Vagina (tissue), 2 donors: ENCODE measurements around the gene DDR2.

Experiments used
- POLR2A ChIP-seq, 2 donors: fragments of 450-650 bp; IDR thresholded peaks; one replicate each; pipeline ENCODE4 v1.6.1; 2017; ENCODE audit warnings: antibody characterized with exemption in 2 of 2, mild to moderate bottlenecking in 2 of 2, moderate library complexity in 2 of 2
- TF ChIP-seq, protein P1 (sequence below), 3 experiments: fragments of 450-650 bp in 2 of 3; fragments of 200-600 bp in 1 of 3; sonication (generic) in 1 of 3; IDR thresholded peaks; one replicate each; pipeline ENCODE4 v1.5.1; 2017 to 2019; ENCODE audit warnings: antibody characterized with exemption in 3 of 3, mild to moderate bottlenecking in 2 of 3, moderate library complexity in 2 of 3

DNA sequence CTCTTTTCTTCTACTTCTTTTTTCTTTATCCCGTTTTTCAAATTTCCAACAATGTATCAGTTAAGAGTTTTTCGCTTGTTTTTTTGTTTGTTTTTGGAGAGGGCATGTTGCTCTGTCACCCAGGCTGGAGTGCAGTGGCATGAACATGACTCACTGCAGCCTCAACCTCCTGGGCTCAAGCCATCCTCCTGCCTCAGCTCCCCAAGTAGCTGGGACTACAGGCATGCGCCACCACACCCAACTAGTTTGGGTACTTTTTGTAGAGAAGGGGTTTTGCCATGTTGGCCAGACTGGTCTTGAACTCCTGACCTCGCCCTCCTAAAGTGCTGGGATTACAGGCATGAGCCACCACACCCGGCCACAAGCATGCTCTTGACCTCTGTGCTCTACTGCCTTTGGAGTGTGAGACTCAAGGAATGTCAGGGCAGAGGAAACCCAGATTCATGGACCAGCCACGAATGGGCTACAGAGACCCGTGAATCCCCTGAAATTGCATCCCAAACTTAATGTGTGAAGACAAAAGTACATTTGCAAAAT is 93.1 kb downstream of the DDR2 start:
- TF ChIP-seq, protein P1, sequence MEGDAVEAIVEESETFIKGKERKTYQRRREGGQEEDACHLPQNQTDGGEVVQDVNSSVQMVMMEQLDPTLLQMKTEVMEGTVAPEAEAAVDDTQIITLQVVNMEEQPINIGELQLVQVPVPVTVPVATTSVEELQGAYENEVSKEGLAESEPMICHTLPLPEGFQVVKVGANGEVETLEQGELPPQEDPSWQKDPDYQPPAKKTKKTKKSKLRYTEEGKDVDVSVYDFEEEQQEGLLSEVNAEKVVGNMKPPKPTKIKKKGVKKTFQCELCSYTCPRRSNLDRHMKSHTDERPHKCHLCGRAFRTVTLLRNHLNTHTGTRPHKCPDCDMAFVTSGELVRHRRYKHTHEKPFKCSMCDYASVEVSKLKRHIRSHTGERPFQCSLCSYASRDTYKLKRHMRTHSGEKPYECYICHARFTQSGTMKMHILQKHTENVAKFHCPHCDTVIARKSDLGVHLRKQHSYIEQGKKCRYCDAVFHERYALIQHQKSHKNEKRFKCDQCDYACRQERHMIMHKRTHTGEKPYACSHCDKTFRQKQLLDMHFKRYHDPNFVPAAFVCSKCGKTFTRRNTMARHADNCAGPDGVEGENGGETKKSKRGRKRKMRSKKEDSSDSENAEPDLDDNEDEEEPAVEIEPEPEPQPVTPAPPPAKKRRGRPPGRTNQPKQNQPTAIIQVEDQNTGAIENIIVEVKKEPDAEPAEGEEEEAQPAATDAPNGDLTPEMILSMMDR (IDR thresholded peaks at IDR 0.05): no peak
- TF ChIP-seq POLR2A (IDR thresholded peaks at IDR 0.05): no peak
